Ascending aorta (tissue), 2 donors: ENCODE data around the gene EVC2. TPM values are rescaled to one million over a fixed set of nuclear protein-coding genes. Genes with fewer than 3 reads are reported as not detected.
A peak's percentile ranks its signal among the peaks of the same experiment; 100 is the strongest.

Source experiments
- DNase-seq, 2 donors: peaks; one replicate each; pipeline ENCODE4 v3.0.0-alpha.2; 2019; ENCODE audit warnings: low spot score in 2 of 2
- H3K27ac ChIP-seq, 2 donors: fragments of 200-600 bp; sonication (generic); one replicate each; pipeline ENCODE4 v1.5.1; 2016 to 2017; ENCODE audit warnings: mild to moderate bottlenecking in 1 of 2
- H3K27me3 ChIP-seq: fragments of 200-600 bp; sonication (generic); one replicate; pipeline ENCODE4 v1.5.1; 2017
- H3K36me3 ChIP-seq, 2 donors: fragments of 200-600 bp; sonication (generic); one replicate each; pipeline ENCODE4 v1.5.1; 2016
- H3K4me1 ChIP-seq, 2 donors: fragments of 200-600 bp; sonication (generic); one replicate each; pipeline ENCODE4 v1.5.1; 2016 to 2017; ENCODE audit warnings: mild to moderate bottlenecking in 1 of 2
- H3K4me3 ChIP-seq, 2 donors: fragments of 200-600 bp; sonication (generic); one replicate each; pipeline ENCODE4 v1.5.1; 2016 to 2017; ENCODE audit warnings: mild to moderate bottlenecking in 1 of 2
- H3K9me3 ChIP-seq, 2 donors: fragments of 200-600 bp; sonication (generic); one replicate each; pipeline ENCODE4 v1.5.1; 2016
- CTCF ChIP-seq, 3 experiments: fragments of 200-600 bp in 2 of 3; fragments of 450-650 bp in 1 of 3; sonication (generic) in 2 of 3; IDR thresholded peaks; one replicate each; pipeline ENCODE4 v1.5.1; 2016 to 2019; ENCODE audit warnings: antibody characterized with exemption in 3 of 3, mild to moderate bottlenecking in 1 of 3, moderate library complexity in 1 of 3
- intact Hi-C: fragments of 100-400 bp; cut with DNase I; formaldehyde crosslinking; loops from one replicate; pipeline ENCODE4 v1.15.1; 2023
- total RNA-seq: library from RNA; depleted of rRNA; stranded (reverse); fragments of >200 nt; gene quantifications from one replicate; pipeline ENCODE4 v1.1.0, GENCODE V29; 2016

The EVC2 gene
- total RNA-seq, 1 donor from 2014 or later = 5.7 TPM

- no peak overlapping the region for H3K27ac ChIP-seq
- no peak overlapping the region for H3K4me3 ChIP-seq
- DNase-seq = no peak
- H3K27me3 ChIP-seq = no peaks in the 10 kb centered on the region
- no peak for TF ChIP-seq CTCF (IDR thresholded peaks at IDR 0.05)
- H3K36me3 ChIP-seq = peaks cover 6 to 21% of the 10 kb centered on the region in 2 donors
- peaks cover 0 to 12% of the 10 kb centered on the region in 2 donors for H3K4me1 ChIP-seq
- intact Hi-C loops = no loop called here
- peaks cover 0 to 6% of the 10 kb centered on the region in 2 donors for H3K9me3 ChIP-seq
Observed at GRCh38 chr4:5716391-5716790, 8.0 kb upstream of the EVC2 start.

GRCh38 chr4:5715357-5715756 is 7.0 kb upstream of the EVC2 start:
- DNase-seq = no peak
- H3K9me3 ChIP-seq = peaks cover 0 to 6% of the 10 kb centered on the region in 2 donors
- intact Hi-C loops = no loop called here
- H3K27me3 ChIP-seq = no peaks in the 10 kb centered on the region
- no peak for TF ChIP-seq CTCF (IDR thresholded peaks at IDR 0.05)
- no peak overlapping the region for H3K27ac ChIP-seq
- no peak overlapping the region for H3K4me3 ChIP-seq
- H3K4me1 ChIP-seq = peaks cover 0 to 13% of the 10 kb centered on the region in 2 donors
- peaks cover 4 to 15% of the 10 kb centered on the region in 2 donors for H3K36me3 ChIP-seq

- Histone ChIP-seq H3K9me3 (peaks cover 0 to 6% of the 10 kb centered on the region in 2 donors), H3K4me1 (peaks cover 0 to 20% of the 10 kb centered on the region in 2 donors), H3K27ac (no peak overlapping the region), H3K27me3 (no peaks in the 10 kb centered on the region), H3K36me3 (peaks cover 0 to 5% of the 10 kb centered on the region in 2 donors), H3K4me3 (no peak overlapping the region)
- intact Hi-C loops = no loop called here
- no peak for DNase-seq
- no peak for TF ChIP-seq CTCF (IDR thresholded peaks at IDR 0.05)
Observed at GRCh38 chr4:5713861-5714260, 5.5 kb upstream of the EVC2 start.

- no peak for DNase-seq
- no peak overlapping the region for H3K27ac ChIP-seq
- H3K9me3 ChIP-seq = peaks cover 0 to 6% of the 10 kb centered on the region in 2 donors
- no peaks in the 10 kb centered on the region for H3K27me3 ChIP-seq
- peaks cover 0 to 22% of the 10 kb centered on the region in 2 donors for H3K4me1 ChIP-seq
- intact Hi-C loops = no loop called here
- H3K4me3 ChIP-seq = peak overlapping the region in 1 of 2 donors; percentile 87
- no peak for TF ChIP-seq CTCF (IDR thresholded peaks at IDR 0.05)
- peaks cover 0 to 3% of the 10 kb centered on the region in 2 donors for H3K36me3 ChIP-seq
Observed at GRCh38 chr4:5712931-5713330, 4.6 kb upstream of the EVC2 start.

GRCh38 chr4:5712517-5712916 is 4.2 kb upstream of the EVC2 start:
- peaks cover 0 to 6% of the 10 kb centered on the region in 2 donors for H3K9me3 ChIP-seq
- intact Hi-C loops = no loop called here

More at GRCh38 chr4:5712517-5712916, 4.2 kb upstream of the EVC2 start:
- Histone ChIP-seq H3K4me3 (peak overlapping the region; percentile 69 to 87), H3K4me1 (peaks cover 0 to 25% of the 10 kb centered on the region in 2 donors), H3K36me3 (peaks cover 0 to 3% of the 10 kb centered on the region in 2 donors), H3K27ac (no peak overlapping the region), H3K27me3 (no peaks in the 10 kb centered on the region)
- TF ChIP-seq CTCF (IDR thresholded peaks at IDR 0.05) = no peak
- DNase-seq = no peak
